Spleen (tissue), 11 donors: Measurements from ENCODE around the gene OGFR. TPM values are rescaled to one million over a fixed set of nuclear protein-coding genes. Genes with fewer than 3 reads are reported as not detected.

ENCODE experiments used
- DNase-seq: peaks from one replicate; pipeline ENCODE4 v3.0.0-alpha.2; 2020
- H3K27ac ChIP-seq, 8 donors: fragments of 200-600 bp; sonication (generic) in 7 of 8; 1 replicate in 4 of 8; 2 replicates in 4 of 8; pipeline versions ENCODE4 v1.5.0 to v1.8.0; 2016 to 2021; ENCODE audit warnings: inconsistent platforms in 4 of 8, mild to moderate bottlenecking in 4 of 8, moderate library complexity in 1 of 8
- H3K27me3 ChIP-seq, 7 donors: fragments of 200-600 bp; sonication (generic) in 6 of 7; replicated peaks in 1 of 7; 1 replicate in 4 of 7; 2 replicates in 3 of 7; pipeline versions ENCODE4 v1.5.0 to v1.8.0; 2016 to 2021; ENCODE audit warnings: inconsistent platforms in 3 of 7, mild to moderate bottlenecking in 1 of 7
- H3K36me3 ChIP-seq, 6 donors: fragments of 200-600 bp; sonication (generic) in 5 of 6; 1 replicate in 4 of 6; 2 replicates in 2 of 6; pipeline versions ENCODE4 v1.5.0 to v1.8.0; 2016 to 2021; ENCODE audit warnings: inconsistent platforms in 2 of 6
- H3K4me1 ChIP-seq, 6 donors: fragments of 200-600 bp; sonication (generic) in 5 of 6; 1 replicate in 3 of 6; 2 replicates in 3 of 6; pipeline versions ENCODE4 v1.5.0 to v1.8.0; 2016 to 2021; ENCODE audit warnings: inconsistent platforms in 3 of 6
- H3K4me3 ChIP-seq, 8 donors: fragments of 200-600 bp; sonication (generic) in 7 of 8; 1 replicate in 4 of 8; 2 replicates in 4 of 8; pipeline versions ENCODE4 v1.5.0 to v1.8.0; 2016 to 2021; ENCODE audit warnings: inconsistent platforms in 4 of 8, mild to moderate bottlenecking in 4 of 8, moderate library complexity in 2 of 8
- H3K9me3 ChIP-seq, 8 donors: fragments of 200-600 bp; sonication (generic) in 7 of 8; 1 replicate in 4 of 8; 2 replicates in 4 of 8; pipeline versions ENCODE4 v1.5.0 to v1.8.0; 2016 to 2021; ENCODE audit warnings: inconsistent platforms in 4 of 8
- CTCF ChIP-seq, 11 experiments: fragments of 200-600 bp in 7 of 11; fragments of 450-650 bp in 4 of 11; sonication (generic) in 4 of 11; IDR thresholded peaks in 8 of 11; conservative IDR thresholded peaks in 3 of 11; 1 replicate in 7 of 11; 2 replicates in 4 of 11; pipeline versions ENCODE4 v1.4.0 to v1.8.0; 2016 to 2021; ENCODE audit warnings: antibody characterized with exemption in 11 of 11, inconsistent platforms in 4 of 11, mild to moderate bottlenecking in 1 of 11
- POLR2A ChIP-seq, 3 donors: fragments of 450-650 bp; IDR thresholded peaks; one replicate each; pipeline ENCODE4 v1.5.1; 2017; ENCODE audit warnings: antibody characterized with exemption in 3 of 3, mild to moderate bottlenecking in 1 of 3
- POLR2AphosphoS5 ChIP-seq, 3 donors: sonication (generic); formaldehyde crosslinking; IDR thresholded peaks; one replicate each; pipeline ENCODE4 v1.5.1; 2017; ENCODE audit warnings: antibody characterized with exemption in 3 of 3
- WGBS, 5 donors: extraction: QIAGEN DNeasy Blood & Tissue Kit in 3 of 5; methylation state at CpG; one replicate each; pipeline versions ENCODE4 v1.1.5 to v1.1.7; 2013 to 2018; 5-methylcytosine and 5-hydroxymethylcytosine counted together
- intact Hi-C: fragments of 100-400 bp; cut with DNase I; formaldehyde crosslinking; loops from one replicate; pipeline ENCODE4 v1.15.0; 2023; ENCODE audit warnings: low total_unique reads
- polyA plus RNA-seq, 3 donors: library from polyadenylated mRNA; stranded (reverse); fragments of 200-250 nt; gene quantifications; one replicate each; pipeline ENCODE4 v1.2.1, GENCODE V29; 2013
- total RNA-seq, 7 donors: library from RNA; depleted of rRNA in 3 of 7; stranded (reverse); fragments of >200 nt in 3 of 7; fragmentation: NEBNext Ultra II Directional in 4 of 7; extraction: Animal tissue kit (Norgen Biotek cat#: 25700) in 4 of 7; gene quantifications; one replicate each; pipeline versions ENCODE4 v1.1.0 to v1.2.1, GENCODE V29; 2016 to 2021
- donor health status: healthy with polysubstance abuse.
- donor health status: DM: no; HTN: no; CAD: no; lungs with moderate emphysema.
- donor health status: DM: no; HTN: no; CAD: no.
- donor health status: Bipolar disorder and iron deficiency.
- donor health status: healthy.
- donor health status: DM: no; HTN: no; CAD: no.
- donor health status: DM: yes; HTN: yes; CAD: no.

Gene OGFR
- total and polyA plus RNA-seq, 10 donors, result 46.0 to 127 (median 78.2) TPM

GRCh38 chr20:62827311-62828038, 22.8 kb downstream of the OGFR start:
- Histone ChIP-seq H3K9me3 (no peaks in the 10 kb centered on the region), H3K36me3 (no peaks in the 10 kb centered on the region), H3K4me3 (no peak overlapping the region), H3K27ac (no peak overlapping the region), H3K27me3 (peaks cover 0 to 33% (median 0%) of the 10 kb centered on the region in 7 donors), H3K4me1 (peaks cover 7 to 40% (median 31%) of the 10 kb centered on the region in 6 donors)
- WGBS, 5 donors, result 80 to 87% (median 84%) methylated on average over 16 to 29 of the region's 29 CpGs
- no peak for DNase-seq
- TF ChIP-seq CTCF (IDR thresholded peaks at IDR 0.05 in 8 of 11, conservative IDR thresholded peaks at IDR 0.05 in 3 of 11) (no peak), POLR2AphosphoS5 (IDR thresholded peaks at IDR 0.05) (no peak), POLR2A (IDR thresholded peaks at IDR 0.05) (no peak)
- intact Hi-C loops, result no loop called here

- 79 to 95% (median 90%) methylated on average over 5 to 9 of the region's 9 CpGs for WGBS, 5 donors
- Histone ChIP-seq H3K36me3 (no peaks in the 10 kb centered on the region), H3K4me3 (no peak overlapping the region), H3K27me3 (peaks cover 0 to 33% (median 0%) of the 10 kb centered on the region in 7 donors), H3K27ac (no peak overlapping the region), H3K9me3 (no peaks in the 10 kb centered on the region), H3K4me1 (peaks cover 10 to 46% (median 37%) of the 10 kb centered on the region in 6 donors)
- TF ChIP-seq POLR2AphosphoS5 (IDR thresholded peaks at IDR 0.05) (no peak), CTCF (IDR thresholded peaks at IDR 0.05 in 8 of 11, conservative IDR thresholded peaks at IDR 0.05 in 3 of 11) (no peak), POLR2A (IDR thresholded peaks at IDR 0.05) (no peak)
- intact Hi-C loops, result no loop called here
- DNase-seq, result no peak
Measured at GRCh38 chr20:62828051-62828450, 23.4 kb downstream of the OGFR start.

GRCh38 chr20:62828511-62829230, 24.0 kb downstream of the OGFR start:
- DNase-seq, result no peak
- H3K9me3 ChIP-seq, result no peaks in the 10 kb centered on the region
- no peaks in the 10 kb centered on the region for H3K36me3 ChIP-seq
- H3K27me3 ChIP-seq, result peaks cover 0 to 33% (median 0%) of the 10 kb centered on the region in 7 donors
- intact Hi-C loops, result no loop called here
- no peak overlapping the region for H3K27ac ChIP-seq
- peaks cover 10 to 50% (median 41%) of the 10 kb centered on the region in 6 donors for H3K4me1 ChIP-seq
- no peak overlapping the region for H3K4me3 ChIP-seq
- 85 to 94% (median 88%) methylated on average over 8 to 29 of the region's 29 CpGs for WGBS, 5 donors
- no peak for TF ChIP-seq POLR2AphosphoS5 (IDR thresholded peaks at IDR 0.05)
- TF ChIP-seq POLR2A (IDR thresholded peaks at IDR 0.05), result no peak
- no peak for TF ChIP-seq CTCF (IDR thresholded peaks at IDR 0.05 in 8 of 11, conservative IDR thresholded peaks at IDR 0.05 in 3 of 11)
